ENCODE data around the gene GALNT7. TPM values are rescaled to one million over a fixed set of nuclear protein-coding genes. Genes with fewer than 3 reads are reported as not detected.
"Not testable (repeated sequence)": the region's sequence is repeated elsewhere in the genome, so short reads cannot be mapped to it uniquely, and the experiment has no call there.

The GALNT7 gene, protein sequence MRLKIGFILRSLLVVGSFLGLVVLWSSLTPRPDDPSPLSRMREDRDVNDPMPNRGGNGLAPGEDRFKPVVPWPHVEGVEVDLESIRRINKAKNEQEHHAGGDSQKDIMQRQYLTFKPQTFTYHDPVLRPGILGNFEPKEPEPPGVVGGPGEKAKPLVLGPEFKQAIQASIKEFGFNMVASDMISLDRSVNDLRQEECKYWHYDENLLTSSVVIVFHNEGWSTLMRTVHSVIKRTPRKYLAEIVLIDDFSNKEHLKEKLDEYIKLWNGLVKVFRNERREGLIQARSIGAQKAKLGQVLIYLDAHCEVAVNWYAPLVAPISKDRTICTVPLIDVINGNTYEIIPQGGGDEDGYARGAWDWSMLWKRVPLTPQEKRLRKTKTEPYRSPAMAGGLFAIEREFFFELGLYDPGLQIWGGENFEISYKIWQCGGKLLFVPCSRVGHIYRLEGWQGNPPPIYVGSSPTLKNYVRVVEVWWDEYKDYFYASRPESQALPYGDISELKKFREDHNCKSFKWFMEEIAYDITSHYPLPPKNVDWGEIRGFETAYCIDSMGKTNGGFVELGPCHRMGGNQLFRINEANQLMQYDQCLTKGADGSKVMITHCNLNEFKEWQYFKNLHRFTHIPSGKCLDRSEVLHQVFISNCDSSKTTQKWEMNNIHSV
- 15.4 and 19.6 TPM in 2 replicates for total RNA-seq (ENCODE audit: low replicate concordance)

- peak; percentile 37 for DNase-seq (ENCODE audit: low read depth)
- TF ChIP-seq, protein P1, sequence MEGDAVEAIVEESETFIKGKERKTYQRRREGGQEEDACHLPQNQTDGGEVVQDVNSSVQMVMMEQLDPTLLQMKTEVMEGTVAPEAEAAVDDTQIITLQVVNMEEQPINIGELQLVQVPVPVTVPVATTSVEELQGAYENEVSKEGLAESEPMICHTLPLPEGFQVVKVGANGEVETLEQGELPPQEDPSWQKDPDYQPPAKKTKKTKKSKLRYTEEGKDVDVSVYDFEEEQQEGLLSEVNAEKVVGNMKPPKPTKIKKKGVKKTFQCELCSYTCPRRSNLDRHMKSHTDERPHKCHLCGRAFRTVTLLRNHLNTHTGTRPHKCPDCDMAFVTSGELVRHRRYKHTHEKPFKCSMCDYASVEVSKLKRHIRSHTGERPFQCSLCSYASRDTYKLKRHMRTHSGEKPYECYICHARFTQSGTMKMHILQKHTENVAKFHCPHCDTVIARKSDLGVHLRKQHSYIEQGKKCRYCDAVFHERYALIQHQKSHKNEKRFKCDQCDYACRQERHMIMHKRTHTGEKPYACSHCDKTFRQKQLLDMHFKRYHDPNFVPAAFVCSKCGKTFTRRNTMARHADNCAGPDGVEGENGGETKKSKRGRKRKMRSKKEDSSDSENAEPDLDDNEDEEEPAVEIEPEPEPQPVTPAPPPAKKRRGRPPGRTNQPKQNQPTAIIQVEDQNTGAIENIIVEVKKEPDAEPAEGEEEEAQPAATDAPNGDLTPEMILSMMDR (IDR thresholded peaks at IDR 0.05; ENCODE audit: insufficient read depth, low read length): no peak
Observed at GRCh38 chr4:173168396-173169177, at the start of gene GALNT7. Gene GALNT7 (plus strand): TSS chr4:173168811. CDS start chr4:173168836, 25 bp downstream.

GRCh38 chr4:173118819-173119218 is 49.8 kb upstream of the GALNT7 start:
- DNase-seq (ENCODE audit: low read depth); H3K4me3 ChIP-seq (ENCODE audit: low read depth, low read length): not testable (repeated sequence)

More at GRCh38 chr4:173168396-173169177, at the start of gene GALNT7:
- peak within 1 kb of the TSS; percentile 87 for H3K4me3 ChIP-seq (ENCODE audit: low read depth, low read length)

- no peak overlapping the region for H3K4me3 ChIP-seq (ENCODE audit: low read depth, low read length)
- TF ChIP-seq, protein P1 (IDR thresholded peaks at IDR 0.05; ENCODE audit: insufficient read depth, low read length): no peak
- no peak for DNase-seq (ENCODE audit: low read depth)
Observed at GRCh38 chr4:173119818-173120217, 48.8 kb upstream of the GALNT7 start.

DNA sequence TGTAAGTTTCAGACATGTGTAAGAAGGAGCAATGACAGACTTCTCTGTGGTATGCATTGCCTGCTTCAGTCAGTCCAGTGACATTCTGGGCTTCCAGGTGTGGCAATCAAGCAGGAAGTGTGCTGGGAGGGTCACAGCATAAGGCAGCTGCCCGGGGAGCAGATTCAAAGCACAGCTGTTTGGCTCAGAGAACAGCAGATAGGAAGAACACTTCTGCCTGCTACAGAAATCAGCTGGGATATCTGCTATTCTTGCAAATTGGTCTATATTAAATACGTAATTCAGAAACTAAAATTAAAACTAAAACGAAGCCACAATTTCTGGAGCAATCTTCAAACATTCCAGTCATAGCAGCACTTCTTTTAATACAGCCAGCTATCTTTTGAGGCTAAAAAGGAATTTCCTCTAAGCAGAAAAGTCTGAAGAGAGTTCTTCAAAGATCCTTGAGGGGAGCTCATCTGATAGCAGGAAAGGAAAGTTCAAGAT is 47.5 kb upstream of the GALNT7 start:
- no peak overlapping the region for H3K4me3 ChIP-seq (ENCODE audit: low read depth, low read length)
- peak; percentile 47 for DNase-seq (ENCODE audit: low read depth)
- TF ChIP-seq, protein P1 (IDR thresholded peaks at IDR 0.05; ENCODE audit: insufficient read depth, low read length): no peak

GRCh38 chr4:173124209-173124865 is 44.3 kb upstream of the GALNT7 start:
- no peak for DNase-seq (ENCODE audit: low read depth)
- H3K4me3 ChIP-seq (ENCODE audit: low read depth, low read length): no peak overlapping the region
- TF ChIP-seq, protein P1 (IDR thresholded peaks at IDR 0.05; ENCODE audit: insufficient read depth, low read length): no peak

- no peak for DNase-seq (ENCODE audit: low read depth)
- TF ChIP-seq, protein P1 (IDR thresholded peaks at IDR 0.05; ENCODE audit: insufficient read depth, low read length): no peak
- H3K4me3 ChIP-seq (ENCODE audit: low read depth, low read length): no peak overlapping the region
Observed at GRCh38 chr4:173125216-173125812, 43.3 kb upstream of the GALNT7 start.

Data from fibroblast of the aortic adventitia (primary cell).